Right lobe of liver (tissue), 6 donors: ENCODE data around the gene LDLRAD1. TPM values are rescaled to one million over a fixed set of nuclear protein-coding genes. Genes with fewer than 3 reads are reported as not detected.

ENCODE experiments used
- ATAC-seq, 4 donors: fragments of 200-7000 bp; cut with Tn5 transposase; one replicate each; pipeline ENCODE4 v1.9.1; 2020; ENCODE audit warnings: mild to moderate bottlenecking in 4 of 4, moderate library complexity in 4 of 4
- DNase-seq, 3 donors: peaks; one replicate each; pipeline ENCODE4 v3.0.0-alpha.2; 2020
- H3K27ac ChIP-seq, 3 donors: fragments of 200-600 bp; one replicate each; pipeline ENCODE4 v1.8.0; 2022
- H3K27me3 ChIP-seq, 2 donors: fragments of 200-600 bp; one replicate each; pipeline ENCODE4 v1.8.0; 2022
- H3K36me3 ChIP-seq, 4 donors: fragments of 200-600 bp; sonication (generic) in 1 of 4; one replicate each; pipeline versions ENCODE4 v1.5.1 to v1.8.0; 2017 to 2022; ENCODE audit warnings: control low read depth in 1 of 4
- H3K4me1 ChIP-seq, 4 donors: fragments of 200-600 bp; sonication (generic) in 1 of 4; one replicate each; pipeline versions ENCODE4 v1.5.1 to v1.8.0; 2017 to 2022; ENCODE audit warnings: control low read depth in 1 of 4
- H3K4me3 ChIP-seq, 3 donors: fragments of 200-600 bp; one replicate each; pipeline ENCODE4 v1.8.0; 2022
- H3K9me3 ChIP-seq, 4 donors: fragments of 200-600 bp; sonication (generic) in 1 of 4; one replicate each; pipeline versions ENCODE4 v1.5.1 to v1.8.0; 2017 to 2022; ENCODE audit warnings: control low read depth in 1 of 4
- POLR2A ChIP-seq: fragments of 450-650 bp; IDR thresholded peaks from one replicate; pipeline ENCODE4 v1.6.1; 2017; ENCODE audit warnings: antibody characterized with exemption, mild to moderate bottlenecking
- WGBS: methylation state at CpG from one replicate; pipeline ENCODE4 v1.1.6; 2018; ENCODE audit warnings: low coverage, low lambda C conversion rate; ENCODE audit not compliant: insufficient coverage; ENCODE audit errors: missing lambda C conversion rate; 5-methylcytosine and 5-hydroxymethylcytosine counted together
- intact Hi-C, 2 donors: fragments of 100-400 bp; cut with DNase I; formaldehyde crosslinking; loops; one replicate each; pipeline versions ENCODE4 v1.11.2 to v1.14.1; 2022
- total RNA-seq, 6 experiments: library from RNA; depleted of rRNA in 2 of 6; stranded (reverse); fragments of >200 nt in 2 of 6; fragmentation: NEBNext Ultra II Directional in 3 of 6; extraction: Animal tissue kit (Norgen Biotek cat#: 25700) in 3 of 6; gene quantifications; one replicate each; pipeline versions ENCODE4 v1.1.0 to v1.2.4, GENCODE V29; 2016 to 2023
- TF ChIP-seq, protein P1 (sequence below), 4 donors: fragments of 200-600 bp in 3 of 4; fragments of 450-650 bp in 1 of 4; IDR thresholded peaks; one replicate each; pipeline versions ENCODE4 v1.5.1 to v1.8.0; 2016 to 2022; ENCODE audit warnings: antibody characterized with exemption in 4 of 4, mild to moderate bottlenecking in 2 of 4
- donor health status: DM: no; HTN: yes; CAD: no.
- donor health status: DM: no; HTN: no; CAD: no.
- donor health status: DM: no; HTN: no; CAD: no.
- donor health status: DM: no; HTN: yes; CAD: no.
- donor health status: DM: no; HTN: yes; CAD: no.

The LDLRAD1 gene
- total RNA-seq, 6 experiments from 2014 or later: 0.44 to 0.57 TPM; not detected in 4

GRCh38 chr1:54012863-54013262 is 5.1 kb downstream of the LDLRAD1 start:
- peak in 1 of 3 donors; percentile 14 for DNase-seq

GRCh38 chr1:54012008-54012325 is 6.0 kb downstream of the LDLRAD1 start:
- WGBS: no CpG with 5 or more reads among the region's 9 CpGs

More at GRCh38 chr1:54012863-54013262, 5.1 kb downstream of the LDLRAD1 start:
- H3K27me3 ChIP-seq: no peaks in the 10 kb centered on the region
- H3K27ac ChIP-seq: no peak overlapping the region
- no peaks in the 10 kb centered on the region for H3K9me3 ChIP-seq
- no peak for TF ChIP-seq POLR2A
- TF ChIP-seq, protein P1, sequence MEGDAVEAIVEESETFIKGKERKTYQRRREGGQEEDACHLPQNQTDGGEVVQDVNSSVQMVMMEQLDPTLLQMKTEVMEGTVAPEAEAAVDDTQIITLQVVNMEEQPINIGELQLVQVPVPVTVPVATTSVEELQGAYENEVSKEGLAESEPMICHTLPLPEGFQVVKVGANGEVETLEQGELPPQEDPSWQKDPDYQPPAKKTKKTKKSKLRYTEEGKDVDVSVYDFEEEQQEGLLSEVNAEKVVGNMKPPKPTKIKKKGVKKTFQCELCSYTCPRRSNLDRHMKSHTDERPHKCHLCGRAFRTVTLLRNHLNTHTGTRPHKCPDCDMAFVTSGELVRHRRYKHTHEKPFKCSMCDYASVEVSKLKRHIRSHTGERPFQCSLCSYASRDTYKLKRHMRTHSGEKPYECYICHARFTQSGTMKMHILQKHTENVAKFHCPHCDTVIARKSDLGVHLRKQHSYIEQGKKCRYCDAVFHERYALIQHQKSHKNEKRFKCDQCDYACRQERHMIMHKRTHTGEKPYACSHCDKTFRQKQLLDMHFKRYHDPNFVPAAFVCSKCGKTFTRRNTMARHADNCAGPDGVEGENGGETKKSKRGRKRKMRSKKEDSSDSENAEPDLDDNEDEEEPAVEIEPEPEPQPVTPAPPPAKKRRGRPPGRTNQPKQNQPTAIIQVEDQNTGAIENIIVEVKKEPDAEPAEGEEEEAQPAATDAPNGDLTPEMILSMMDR (IDR thresholded peaks at IDR 0.05): no peak
- WGBS: 69% methylated on average over 5 of the region's 8 CpGs
- H3K36me3 ChIP-seq: no peaks in the 10 kb centered on the region
- intact Hi-C loops: no loop called here
- peaks cover 0 to 19% (median 0%) of the 10 kb centered on the region in 4 donors for H3K4me1 ChIP-seq
- H3K4me3 ChIP-seq: no peak overlapping the region
- ATAC-seq: no peak

DNA sequence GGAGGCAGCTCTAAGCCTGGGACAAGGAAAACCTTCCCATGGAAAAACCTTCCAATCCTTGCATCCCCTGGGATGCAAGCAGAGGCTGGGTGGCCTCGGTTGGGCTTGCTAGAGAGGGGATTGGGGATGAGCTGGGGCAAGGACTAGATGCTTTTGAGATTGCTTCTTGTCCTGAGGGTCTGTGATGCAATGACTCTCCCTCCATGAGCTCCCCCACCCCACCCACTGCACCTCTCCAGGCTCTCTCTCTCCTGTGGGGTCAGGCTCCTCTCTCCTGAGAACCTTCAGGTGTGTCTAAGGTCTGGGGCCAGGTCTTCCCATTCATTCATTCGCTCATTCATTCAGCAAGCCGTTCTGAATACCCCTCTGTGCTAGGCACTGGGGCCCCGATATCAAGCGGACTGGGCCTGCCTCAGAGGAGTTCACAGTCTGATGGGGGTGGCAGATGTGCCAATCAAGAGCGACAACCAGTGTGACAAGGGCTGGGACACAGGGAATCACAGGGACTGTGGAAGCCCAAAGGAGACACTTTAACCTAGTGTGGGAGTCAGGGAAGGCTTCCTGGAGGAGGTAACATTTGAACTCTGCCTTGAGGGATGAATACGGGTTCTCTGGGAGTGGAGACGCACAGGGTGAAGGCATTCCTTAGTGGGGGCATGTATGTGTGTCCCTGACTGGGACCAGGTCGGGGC is 6.5 kb downstream of the LDLRAD1 start:
- intact Hi-C loops: no loop called here

More at GRCh38 chr1:54012008-54012325, 6.0 kb downstream of the LDLRAD1 start:
- H3K27ac ChIP-seq: no peak overlapping the region
- TF ChIP-seq POLR2A: no peak
- TF ChIP-seq, protein P1 (IDR thresholded peaks at IDR 0.05): no peak
- H3K27me3 ChIP-seq: no peaks in the 10 kb centered on the region
- ATAC-seq (no peak), DNase-seq (peak in 1 of 3 donors; percentile 35)
- no peaks in the 10 kb centered on the region for H3K9me3 ChIP-seq
- intact Hi-C loops: no loop called here
- H3K36me3 ChIP-seq: no peaks in the 10 kb centered on the region
- H3K4me1 ChIP-seq: peaks cover 0 to 17% (median 0%) of the 10 kb centered on the region in 4 donors
- H3K4me3 ChIP-seq: no peak overlapping the region

GRCh38 chr1:54010415-54011117 is 7.4 kb downstream of the LDLRAD1 start:
- 79% methylated on average over 3 of the region's 5 CpGs for WGBS
- Histone ChIP-seq H3K27me3 (no peaks in the 10 kb centered on the region), H3K27ac (no peak overlapping the region), H3K4me3 (no peak overlapping the region), H3K4me1 (peaks cover 0 to 6% (median 0%) of the 10 kb centered on the region in 4 donors), H3K9me3 (no peaks in the 10 kb centered on the region), H3K36me3 (no peaks in the 10 kb centered on the region)
- TF ChIP-seq, protein P1 (IDR thresholded peaks at IDR 0.05): no peak
- TF ChIP-seq POLR2A: no peak
- no peak for ATAC-seq
- peak in 1 of 3 donors; percentile 17 for DNase-seq
- intact Hi-C loops: no loop called here

More for the DNA sequence above, 6.5 kb downstream of the LDLRAD1 start:
- ATAC-seq (no peak), DNase-seq (peak in 1 of 3 donors; percentile 25)
- Histone ChIP-seq H3K4me3 (no peak overlapping the region), H3K9me3 (no peaks in the 10 kb centered on the region), H3K27me3 (no peaks in the 10 kb centered on the region), H3K4me1 (peaks cover 0 to 12% (median 0%) of the 10 kb centered on the region in 4 donors), H3K36me3 (no peaks in the 10 kb centered on the region), H3K27ac (no peak overlapping the region)
- TF ChIP-seq, protein P1 (IDR thresholded peaks at IDR 0.05): no peak
- WGBS: 80% methylated on average over 5 of the region's 9 CpGs
